Measurements from ENCODE around the gene TRIM41. TPM values are rescaled to one million over a fixed set of nuclear protein-coding genes. Genes with fewer than 3 reads are reported as not detected.

The TRIM41 gene
- total and polyA plus RNA-seq, 9 of the 15 experiments (the other 6 are each of a cell fraction or from before 2014, with no cell fraction given), result 1.8 to 47.6 (median 20.9) TPM

- TF ChIP-seq, protein P1, sequence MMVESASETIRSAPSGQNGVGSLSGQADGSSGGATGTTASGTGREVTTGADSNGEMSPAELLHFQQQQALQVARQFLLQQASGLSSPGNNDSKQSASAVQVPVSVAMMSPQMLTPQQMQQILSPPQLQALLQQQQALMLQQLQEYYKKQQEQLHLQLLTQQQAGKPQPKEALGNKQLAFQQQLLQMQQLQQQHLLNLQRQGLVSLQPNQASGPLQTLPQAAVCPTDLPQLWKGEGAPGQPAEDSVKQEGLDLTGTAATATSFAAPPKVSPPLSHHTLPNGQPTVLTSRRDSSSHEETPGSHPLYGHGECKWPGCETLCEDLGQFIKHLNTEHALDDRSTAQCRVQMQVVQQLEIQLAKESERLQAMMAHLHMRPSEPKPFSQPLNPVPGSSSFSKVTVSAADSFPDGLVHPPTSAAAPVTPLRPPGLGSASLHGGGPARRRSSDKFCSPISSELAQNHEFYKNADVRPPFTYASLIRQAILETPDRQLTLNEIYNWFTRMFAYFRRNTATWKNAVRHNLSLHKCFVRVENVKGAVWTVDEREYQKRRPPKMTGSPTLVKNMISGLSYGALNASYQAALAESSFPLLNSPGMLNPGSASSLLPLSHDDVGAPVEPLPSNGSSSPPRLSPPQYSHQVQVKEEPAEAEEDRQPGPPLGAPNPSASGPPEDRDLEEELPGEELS (CRISPR knock-in tag; IDR thresholded peaks at IDR 0.05; ENCODE audit: borderline replicate concordance), result no peak
- no peak; the same call in 1 of the 2 replicates for TF ChIP-seq ZNF436 (CRISPR knock-in tag; IDR thresholded peaks at IDR 0.05)
- peak; percentile 15 for TF ChIP-seq RBM39 (optimal IDR thresholded peaks at IDR 0.05; ENCODE audit: low read depth, low read length)
- no peak for TF ChIP-seq ZNF146 (CRISPR knock-in tag; IDR thresholded peaks at IDR 0.05; ENCODE audit: unreplicated experiment)
- peak; percentile 81 for TF ChIP-seq POLR3A (IDR thresholded peaks at IDR 0.05; ENCODE audit: borderline replicate concordance, extremely low read depth, insufficient read depth, insufficient read length)
- TF ChIP-seq NR2C2 (CRISPR knock-in tag; IDR thresholded peaks at IDR 0.05), result peak; percentile 56; the same call in 1 of the 2 replicates
- TF ChIP-seq NR2C2 (tag; IDR thresholded peaks at IDR 0.05), result no peak; the same call in 1 of the 2 replicates
- TF ChIP-seq, protein P2, sequence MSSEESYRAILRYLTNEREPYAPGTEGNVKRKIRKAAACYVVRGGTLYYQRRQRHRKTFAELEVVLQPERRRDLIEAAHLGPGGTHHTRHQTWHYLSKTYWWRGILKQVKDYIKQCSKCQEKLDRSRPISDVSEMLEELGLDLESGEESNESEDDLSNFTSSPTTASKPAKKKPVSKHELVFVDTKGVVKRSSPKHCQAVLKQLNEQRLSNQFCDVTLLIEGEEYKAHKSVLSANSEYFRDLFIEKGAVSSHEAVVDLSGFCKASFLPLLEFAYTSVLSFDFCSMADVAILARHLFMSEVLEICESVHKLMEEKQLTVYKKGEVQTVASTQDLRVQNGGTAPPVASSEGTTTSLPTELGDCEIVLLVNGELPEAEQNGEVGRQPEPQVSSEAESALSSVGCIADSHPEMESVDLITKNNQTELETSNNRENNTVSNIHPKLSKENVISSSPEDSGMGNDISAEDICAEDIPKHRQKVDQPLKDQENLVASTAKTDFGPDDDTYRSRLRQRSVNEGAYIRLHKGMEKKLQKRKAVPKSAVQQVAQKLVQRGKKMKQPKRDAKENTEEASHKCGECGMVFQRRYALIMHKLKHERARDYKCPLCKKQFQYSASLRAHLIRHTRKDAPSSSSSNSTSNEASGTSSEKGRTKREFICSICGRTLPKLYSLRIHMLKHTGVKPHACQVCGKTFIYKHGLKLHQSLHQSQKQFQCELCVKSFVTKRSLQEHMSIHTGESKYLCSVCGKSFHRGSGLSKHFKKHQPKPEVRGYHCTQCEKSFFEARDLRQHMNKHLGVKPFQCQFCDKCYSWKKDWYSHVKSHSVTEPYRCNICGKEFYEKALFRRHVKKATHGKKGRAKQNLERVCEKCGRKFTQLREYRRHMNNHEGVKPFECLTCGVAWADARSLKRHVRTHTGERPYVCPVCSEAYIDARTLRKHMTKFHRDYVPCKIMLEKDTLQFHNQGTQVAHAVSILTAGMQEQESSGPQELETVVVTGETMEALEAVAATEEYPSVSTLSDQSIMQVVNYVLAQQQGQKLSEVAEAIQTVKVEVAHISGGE (CRISPR knock-in tag; IDR thresholded peaks at IDR 0.05), result peak in 2 of 3 experiments; percentile 42 to 54; a peak in 2 of 6 replicates
- no peak for TF ChIP-seq RBM34 (IDR thresholded peaks at IDR 0.05; ENCODE audit: borderline replicate concordance, insufficient read depth, low read length)
- peak; percentile 35; the same call in 1 of the 2 replicates for TF ChIP-seq SPI1 (IDR thresholded peaks at IDR 0.05; ENCODE audit: borderline replicate concordance, low read depth, low read length)
- no peak for TF ChIP-seq FOXP1 (CRISPR knock-in tag; IDR thresholded peaks at IDR 0.05)
Measured at GRCh38 chr5:181221792-181222629, 1.1 kb upstream of the TRIM41 start (continued).

Measured in K562 (cell line).